Measurements from ENCODE around the gene FMN1. TPM values are rescaled to one million over a fixed set of nuclear protein-coding genes. Genes with fewer than 3 reads are reported as not detected.

The FMN1 gene
- total RNA-seq, 4 donors from 2014 or later, result 5.1 to 13.3 (median 9.0) TPM

- 63 to 69% methylated on average over 4 of the region's 4 CpGs for WGBS, 2 donors (ENCODE audit: low coverage in 1 of 2)
- no peak for TF ChIP-seq EP300 (IDR thresholded peaks at IDR 0.05)
- TF ChIP-seq POLR2A (IDR thresholded peaks at IDR 0.05), result no peak
- H3K36me3 ChIP-seq, result no peaks in the 10 kb centered on the region
- no peaks in the 10 kb centered on the region for H3K4me1 ChIP-seq
- no peaks in the 10 kb centered on the region for H3K9me3 ChIP-seq
- H3K4me3 ChIP-seq, result no peak overlapping the region
- H3K27ac ChIP-seq, result no peak overlapping the region
- ATAC-seq, result no peak
- no peaks in the 10 kb centered on the region for H3K27me3 ChIP-seq
Measured at GRCh38 chr15:33182278-33182905, 12.1 kb downstream of the FMN1 start.

- Histone ChIP-seq H3K4me3 (no peak overlapping the region), H3K9me3 (no peaks in the 10 kb centered on the region), H3K27ac (no peak overlapping the region), H3K27me3 (no peaks in the 10 kb centered on the region), H3K36me3 (no peaks in the 10 kb centered on the region), H3K4me1 (no peaks in the 10 kb centered on the region)
- 83 to 90% methylated on average over 5 of the region's 5 CpGs for WGBS, 2 donors (ENCODE audit: low coverage in 1 of 2)
- ATAC-seq, result no peak
- TF ChIP-seq POLR2A (IDR thresholded peaks at IDR 0.05) (no peak), POLR2AphosphoS5 (IDR thresholded peaks at IDR 0.05) (no peak), CTCF (IDR thresholded peaks at IDR 0.05) (no peak), EP300 (IDR thresholded peaks at IDR 0.05) (no peak)
Measured at GRCh38 chr15:33179874-33180273, 14.6 kb downstream of the FMN1 start.

DNA sequence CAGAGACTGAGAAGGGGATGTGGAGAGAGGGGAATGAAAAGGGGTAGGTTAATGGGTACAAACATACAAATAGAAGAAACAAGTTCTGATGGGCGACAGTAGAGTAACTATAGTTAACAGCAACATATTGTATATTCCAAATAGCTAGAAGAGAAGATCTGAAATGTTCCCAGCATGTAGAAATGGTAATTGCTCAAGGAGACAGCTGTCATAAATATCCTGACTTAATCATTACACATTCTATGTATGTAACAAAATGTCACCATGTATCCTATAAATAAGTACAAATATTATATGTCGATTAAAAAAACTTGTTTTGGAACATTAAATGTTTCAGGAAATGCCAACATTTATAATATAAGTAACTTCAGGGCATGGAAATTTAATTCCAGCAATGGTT, 23.3 kb downstream of the FMN1 start:
- no peaks in the 10 kb centered on the region for H3K9me3 ChIP-seq
- no peak for ATAC-seq
- TF ChIP-seq CTCF (IDR thresholded peaks at IDR 0.05) (no peak), EP300 (IDR thresholded peaks at IDR 0.05) (no peak), POLR2AphosphoS5 (IDR thresholded peaks at IDR 0.05) (no peak), POLR2A (IDR thresholded peaks at IDR 0.05) (no peak)
- H3K27me3 ChIP-seq, result no peaks in the 10 kb centered on the region
- H3K4me1 ChIP-seq, result no peaks in the 10 kb centered on the region
- H3K27ac ChIP-seq, result no peak overlapping the region
- H3K36me3 ChIP-seq, result no peaks in the 10 kb centered on the region
- WGBS, 2 donors (ENCODE audit: low coverage in 1 of 2), result 73 to 81% methylated on average over 2 of the region's 2 CpGs
- no peak overlapping the region for H3K4me3 ChIP-seq

- H3K4me1 ChIP-seq, result no peaks in the 10 kb centered on the region
- WGBS, 2 donors (ENCODE audit: low coverage in 1 of 2), result 70 to 97% methylated on average over 3 of the region's 3 CpGs
- H3K27ac ChIP-seq, result no peak overlapping the region
- no peaks in the 10 kb centered on the region for H3K27me3 ChIP-seq
- H3K4me3 ChIP-seq, result no peak overlapping the region
- H3K9me3 ChIP-seq, result no peaks in the 10 kb centered on the region
- H3K36me3 ChIP-seq, result no peaks in the 10 kb centered on the region
- TF ChIP-seq EP300 (IDR thresholded peaks at IDR 0.05) (no peak), CTCF (IDR thresholded peaks at IDR 0.05) (no peak), POLR2A (IDR thresholded peaks at IDR 0.05) (no peak)
- no peak for ATAC-seq
Measured at GRCh38 chr15:33169625-33170024, 24.9 kb downstream of the FMN1 start.

DNA sequence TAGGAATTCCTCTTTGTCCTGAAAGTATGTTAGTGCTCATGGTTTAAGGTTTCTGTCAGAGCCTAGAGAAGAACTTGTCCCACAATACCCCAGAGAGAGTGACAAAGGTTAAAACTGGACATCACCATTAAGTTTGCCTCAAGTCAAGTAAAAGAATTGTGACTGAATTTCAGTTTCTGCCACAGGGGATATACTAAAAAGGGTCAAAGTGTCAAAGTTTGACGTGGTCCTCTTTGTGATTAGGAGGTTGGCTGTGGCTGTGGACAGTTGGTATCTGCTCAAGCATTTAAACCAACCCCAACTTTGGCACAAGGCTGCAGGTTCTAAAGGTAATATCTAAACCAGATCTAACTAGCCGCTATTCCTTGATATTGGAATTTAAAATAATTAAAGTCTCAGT, 26.1 kb downstream of the FMN1 start:
- H3K9me3 ChIP-seq, result no peaks in the 10 kb centered on the region
- TF ChIP-seq CTCF (IDR thresholded peaks at IDR 0.05) (no peak), EP300 (IDR thresholded peaks at IDR 0.05) (no peak), POLR2A (IDR thresholded peaks at IDR 0.05) (no peak), POLR2AphosphoS5 (IDR thresholded peaks at IDR 0.05) (no peak)
- ATAC-seq, result no peak
- no peak overlapping the region for H3K4me3 ChIP-seq
- H3K36me3 ChIP-seq, result no peaks in the 10 kb centered on the region
- no peaks in the 10 kb centered on the region for H3K4me1 ChIP-seq
- H3K27ac ChIP-seq, result no peak overlapping the region
- H3K27me3 ChIP-seq, result no peaks in the 10 kb centered on the region
- WGBS, 2 donors (ENCODE audit: low coverage in 1 of 2), result 67 to 81% methylated on average over 2 of the region's 2 CpGs
